T-helper 1 cell (primary cell): ENCODE data around the gene NOTCH1.

Source experiments
- DNase-seq, 5 donors: peaks; one replicate each; pipeline ENCODE4 v3.0.0-alpha.2; 2012 to 2020

NOTCH1 gene

GRCh38 chr9:136544964-136545691 lies 720 bp downstream of the NOTCH1 start:
- DNase-seq: peak in 4 of 5 donors; percentile 46 to 72 (median 55)

- peak in 3 of 5 donors; percentile 34 to 48 (median 38) for DNase-seq
Observed at GRCh38 chr9:136544548-136544963, 1.3 kb downstream of the NOTCH1 start.

GRCh38 chr9:136543830-136544547 lies 1.9 kb downstream of the NOTCH1 start:
- DNase-seq: no peak

- no peak for DNase-seq
Observed at GRCh38 chr9:136543280-136543679, 2.6 kb downstream of the NOTCH1 start.

- no peak for DNase-seq
Observed at GRCh38 chr9:136542241-136543040, 3.4 kb downstream of the NOTCH1 start.

- DNase-seq: no peak
Observed at GRCh38 chr9:136541709-136542108, 4.1 kb downstream of the NOTCH1 start.

GRCh38 chr9:136541179-136541578 lies 4.7 kb downstream of the NOTCH1 start:
- DNase-seq: no peak

- DNase-seq: peak; percentile 81 to 95 (median 84)
Observed at GRCh38 chr9:136539427-136540421, 6.1 kb downstream of the NOTCH1 start.

- peak; percentile 51 to 78 (median 56) for DNase-seq
Observed at GRCh38 chr9:136538599-136539426, 7.0 kb downstream of the NOTCH1 start.

GRCh38 chr9:136537896-136538598 lies 7.8 kb downstream of the NOTCH1 start:
- DNase-seq: no peak

GRCh38 chr9:136537411-136537810 lies 8.4 kb downstream of the NOTCH1 start:
- DNase-seq: no peak

GRCh38 chr9:136536721-136537241 lies 9.1 kb downstream of the NOTCH1 start:
- no peak for DNase-seq

- no peak for DNase-seq
Observed at GRCh38 chr9:136536051-136536720, 9.7 kb downstream of the NOTCH1 start.

- no peak for DNase-seq
Observed at GRCh38 chr9:136535070-136535469, 10.8 kb downstream of the NOTCH1 start.

GRCh38 chr9:136534366-136534765 lies 11.5 kb downstream of the NOTCH1 start:
- no peak for DNase-seq

- DNase-seq: peak; percentile 48 to 83 (median 60)
Observed at GRCh38 chr9:136533775-136534157, 12.1 kb downstream of the NOTCH1 start.

GRCh38 chr9:136532799-136533774 lies 12.8 kb downstream of the NOTCH1 start:
- DNase-seq: peak in 3 of 5 donors; percentile 43 to 73 (median 51)
